SK-N-SH (cell line): ENCODE results near the gene HIRA. TPM values are rescaled to one million over a fixed set of nuclear protein-coding genes. Genes with fewer than 3 reads are reported as not detected.

Experiments
- CTCF ChIA-PET: fragments of 300-600, 350-600 bp; formaldehyde crosslinking; extraction: SDS; loops from one replicate; lab custom pipeline; 2021; lab: Yijun Ruan, JAX
- POLR2A ChIA-PET: fragments of 350-600 bp; sonication (Branson Sonifier 250); formaldehyde crosslinking; extraction: SDS; loops from one replicate; lab custom pipeline; 2020; ENCODE audit warnings: antibody characterized with exemption, inconsistent platforms; lab: Yijun Ruan, JAX
- DNase-seq: peaks from one replicate; pipeline ENCODE4 v3.0.0; 2012
- H2AFZ ChIP-seq: fragments of 200-600 bp; sonication (generic); 2 replicates; pipeline ENCODE4 v1.8.1; 2016; ENCODE audit warnings: antibody characterized with exemption, mild to moderate bottlenecking, low read depth
- H3F3A ChIP-seq: fragments of 200-600 bp; sonication (generic); replicated peaks from 2 replicates; pipeline ENCODE3; 2016; ENCODE audit warnings: antibody characterized with exemption, mild to moderate bottlenecking; ENCODE audit not compliant: insufficient read depth
- H3K27ac ChIP-seq, 2 experiments: fragments of 200-500 bp in 1 of 2; fragments of 200-600 bp in 1 of 2; sonication (Bioruptor generic) in 1 of 2; sonication (generic), shearing (Covaris generic) in 1 of 2; 2 replicates each; pipeline versions ENCODE4 v1.5.1 to v1.6.1; 2014 to 2016; ENCODE audit warnings: low read depth in 2 of 2, inconsistent platforms in 1 of 2, low read length in 1 of 2, mild to moderate bottlenecking in 1 of 2, mixed read lengths in 1 of 2
- H3K27me3 ChIP-seq: fragments of 200-600 bp; sonication (generic), shearing (Covaris generic); 2 replicates; pipeline ENCODE4 v1.6.1; 2016; ENCODE audit warnings: mixed run types; ENCODE audit not compliant: insufficient read depth
- H3K36me3 ChIP-seq, 2 experiments: fragments of 200-500 bp in 1 of 2; fragments of 200-600 bp in 1 of 2; sonication (Bioruptor generic) in 1 of 2; sonication (generic) in 1 of 2; replicated peaks in 1 of 2; 2 replicates each; pipeline versions ENCODE3 to v1.5.1; 2014 to 2016; ENCODE audit warnings: low read length in 1 of 2, mild to moderate bottlenecking in 1 of 2; ENCODE audit not compliant: insufficient read depth in 2 of 2, control insufficient read depth in 1 of 2
- H3K4me1 ChIP-seq, 2 experiments: fragments of 200-500 bp in 1 of 2; fragments of 200-600 bp in 1 of 2; sonication (Bioruptor generic) in 1 of 2; sonication (generic), shearing (Covaris generic) in 1 of 2; 2 replicates each; pipeline versions ENCODE4 v1.5.1 to v1.6.1; 2014 to 2016; ENCODE audit warnings: low read depth in 1 of 2, low read length in 1 of 2, mixed run types in 1 of 2; ENCODE audit not compliant: insufficient read depth in 2 of 2, control insufficient read depth in 1 of 2
- H3K4me2 ChIP-seq: fragments of 200-600 bp; sonication (generic), shearing (Covaris generic); 2 replicates; pipeline ENCODE4 v1.6.1; 2017; ENCODE audit warnings: mixed run types
- H3K4me3 ChIP-seq, 2 experiments: fragments of 200-500 bp in 1 of 2; fragments of 200-600 bp in 1 of 2; sonication (Bioruptor generic) in 1 of 2; sonication (generic), shearing (Covaris generic) in 1 of 2; 2 replicates each; pipeline versions ENCODE4 v1.5.1 to v1.8.1; 2014 to 2016; ENCODE audit warnings: low read depth in 2 of 2, inconsistent platforms in 1 of 2, low read length in 1 of 2, mild to moderate bottlenecking in 1 of 2, mixed read lengths in 1 of 2, moderate library complexity in 1 of 2
- H3K79me2 ChIP-seq: fragments of 200-600 bp; sonication (generic); 2 replicates; pipeline ENCODE4 v1.8.1; 2017; ENCODE audit warnings: mild to moderate bottlenecking; ENCODE audit not compliant: insufficient read depth
- H3K9ac ChIP-seq: fragments of 200-600 bp; sonication (generic); 2 replicates; pipeline ENCODE4 v1.6.1; 2017; ENCODE audit warnings: mixed run types
- H3K9me2 ChIP-seq: fragments of 200-600 bp; sonication (generic); 2 replicates; pipeline ENCODE4 v1.6.1; 2017; ENCODE audit warnings: mixed run types
- H3K9me3 ChIP-seq: fragments of 200-600 bp; sonication (generic); 2 replicates; pipeline ENCODE4 v1.6.1; 2017; ENCODE audit warnings: mixed run types, mild to moderate bottlenecking, moderate library complexity
- H4K20me1 ChIP-seq: fragments of 200-600 bp; sonication (generic); 2 replicates; pipeline ENCODE4 v1.6.1; 2017; ENCODE audit warnings: mild to moderate bottlenecking, mixed run types; ENCODE audit not compliant: insufficient read depth
- EP300 ChIP-seq, 2 experiments: IDR thresholded peaks; 2 replicates each; pipeline versions ENCODE4 v1.4.0 to v1.6.1; 2012; ENCODE audit warnings: borderline replicate concordance in 1 of 2, low read depth in 1 of 2, low read length in 1 of 2
- EZH2phosphoT487 ChIP-seq: fragments of 200-600 bp; sonication (generic); IDR thresholded peaks from 2 replicates; pipeline ENCODE4 v1.6.1; 2017; ENCODE audit warnings: low read depth, mixed run types, mild to moderate bottlenecking, antibody characterized with exemption, moderate library complexity, borderline replicate concordance
- FOSL2 ChIP-seq: IDR thresholded peaks from 2 replicates; pipeline ENCODE4 v1.4.0; 2012; ENCODE audit warnings: low read depth, mild to moderate bottlenecking, moderate library complexity, borderline replicate concordance
- FOXJ3 ChIP-seq: sonication (generic); formaldehyde crosslinking; IDR thresholded peaks from 2 replicates; pipeline ENCODE4 v1.5.1; 2020; ENCODE audit warnings: mild to moderate bottlenecking, missing genetic modification reagents
- FOXM1 ChIP-seq: IDR thresholded peaks from 2 replicates; pipeline ENCODE4 v1.4.0; 2012; ENCODE audit warnings: low read depth, mild to moderate bottlenecking
- GABPA ChIP-seq: IDR thresholded peaks from 2 replicates; pipeline ENCODE4 v1.4.0; 2012; ENCODE audit warnings: low read depth, mild to moderate bottlenecking
- GATA2 ChIP-seq: sonication (generic); formaldehyde crosslinking; IDR thresholded peaks from 2 replicates; pipeline ENCODE4 v1.5.0; 2020; ENCODE audit warnings: mild to moderate bottlenecking, missing genetic modification reagents
- JUND ChIP-seq: IDR thresholded peaks from 2 replicates; pipeline ENCODE4 v1.4.0; 2012
- MEF2A ChIP-seq: IDR thresholded peaks from 2 replicates; pipeline ENCODE4 v1.4.0; 2012; ENCODE audit warnings: low read depth, borderline replicate concordance
- MXI1 ChIP-seq: IDR thresholded peaks from 2 replicates; pipeline ENCODE4 v1.6.1; 2012; ENCODE audit warnings: mild to moderate bottlenecking, low read depth, low read length, improper control_type of control experiment
- NFIC ChIP-seq: IDR thresholded peaks from 2 replicates; pipeline ENCODE4 v1.4.0; 2012; ENCODE audit warnings: borderline replicate concordance
- NRF1 ChIP-seq: IDR thresholded peaks from 2 replicates; pipeline ENCODE4 v1.6.1; 2012; ENCODE audit warnings: low read depth, mild to moderate bottlenecking, low read length
- RAD21 ChIP-seq: IDR thresholded peaks from 2 replicates; pipeline ENCODE4 v1.6.1; 2012; ENCODE audit warnings: mild to moderate bottlenecking, low read length
- RCOR1 ChIP-seq: fragments of 150-350 bp; IDR thresholded peaks from 2 replicates; pipeline ENCODE4 v1.6.1; 2017; ENCODE audit warnings: antibody characterized with exemption, low read length
- REST ChIP-seq: IDR thresholded peaks from 2 replicates; pipeline ENCODE4 v1.6.1; 2012; ENCODE audit warnings: mild to moderate bottlenecking, low read depth, low read length, moderate library complexity
- RFX5 ChIP-seq: IDR thresholded peaks from 2 replicates; pipeline ENCODE4 v1.6.1; 2012; ENCODE audit warnings: mild to moderate bottlenecking, improper control_type of control experiment, low read length
- RXRA ChIP-seq: IDR thresholded peaks from 2 replicates; pipeline ENCODE4 v1.4.0; 2012; ENCODE audit warnings: low read depth, mild to moderate bottlenecking, borderline replicate concordance
- SMC3 ChIP-seq: IDR thresholded peaks from 2 replicates; pipeline ENCODE4 v1.6.1; 2012; ENCODE audit warnings: low read depth, low read length, improper control_type of control experiment
- TCF12 ChIP-seq: IDR thresholded peaks from 2 replicates; pipeline ENCODE4 v1.4.0; 2012
- TEAD4 ChIP-seq: IDR thresholded peaks from 2 replicates; pipeline ENCODE4 v1.4.0; 2012; ENCODE audit warnings: mild to moderate bottlenecking, borderline replicate concordance; ENCODE audit not compliant: insufficient read depth
- USF2 ChIP-seq: fragments of 150-350 bp; IDR thresholded peaks from 2 replicates; pipeline ENCODE4 v1.6.1; 2017; ENCODE audit warnings: antibody characterized with exemption, low read length, low read depth, borderline replicate concordance
- WGBS: methylation state at CpG from one replicate; pipeline ENCODE4 v1.1.6; 2017; ENCODE audit warnings: low lambda C conversion rate; 5-methylcytosine and 5-hydroxymethylcytosine counted together
- polyA plus RNA-seq, 3 experiments: library from polyadenylated mRNA; depleted of rRNA; stranded (reverse); fragments of >200 nt; gene quantifications; 2 replicates each; pipeline ENCODE4 v1.2.3, GENCODE V29; 2012
- TF ChIP-seq, protein P1 (sequence below): IDR thresholded peaks from 2 replicates; pipeline ENCODE4 v1.4.0; 2012; ENCODE audit warnings: low read depth
- TF ChIP-seq, protein P2 (sequence below): IDR thresholded peaks from 2 replicates; pipeline ENCODE4; 2012

HIRA gene
- polyA plus RNA-seq, 1 of the 3 experiments (the other 2 are of a cell fraction) = 21.0 TPM

DNA sequence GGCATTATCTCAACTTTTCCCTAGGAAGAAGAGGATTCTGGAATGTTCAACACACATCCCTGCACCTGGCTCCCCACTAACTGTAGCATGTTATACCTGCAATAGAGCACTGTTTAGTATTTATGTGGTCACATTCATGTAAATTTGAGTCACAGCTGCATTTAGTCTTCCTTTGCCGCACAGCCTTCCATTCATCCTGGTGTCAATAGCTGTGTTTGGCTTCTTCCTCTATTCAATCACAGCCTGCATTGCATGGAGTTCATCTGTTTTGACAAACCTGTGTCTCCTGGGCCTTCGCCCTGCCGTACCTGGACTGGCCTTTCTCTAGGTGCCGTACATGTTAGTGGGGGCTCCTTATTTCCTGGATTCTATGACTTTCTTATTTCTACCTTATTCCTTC lies 20.0 kb upstream of the HIRA start:
- POLR2A ChIA-PET = interaction anchor here (0.6 to 0.7 kb wide), 2 partner anchors 26 to 1424 kb away, joined by 3 read pairs; no protein-coding TSS in a partner anchor
- peaks cover 36 to 68% of the 10 kb centered on the region in 2 experiments for H3K36me3 ChIP-seq
- CTCF ChIA-PET = interaction anchor here (1.6 to 1.9 kb wide), 2 partner anchors 12 to 178 kb away, joined by 4 to 7 read pairs; no protein-coding TSS in a partner anchor

DNA sequence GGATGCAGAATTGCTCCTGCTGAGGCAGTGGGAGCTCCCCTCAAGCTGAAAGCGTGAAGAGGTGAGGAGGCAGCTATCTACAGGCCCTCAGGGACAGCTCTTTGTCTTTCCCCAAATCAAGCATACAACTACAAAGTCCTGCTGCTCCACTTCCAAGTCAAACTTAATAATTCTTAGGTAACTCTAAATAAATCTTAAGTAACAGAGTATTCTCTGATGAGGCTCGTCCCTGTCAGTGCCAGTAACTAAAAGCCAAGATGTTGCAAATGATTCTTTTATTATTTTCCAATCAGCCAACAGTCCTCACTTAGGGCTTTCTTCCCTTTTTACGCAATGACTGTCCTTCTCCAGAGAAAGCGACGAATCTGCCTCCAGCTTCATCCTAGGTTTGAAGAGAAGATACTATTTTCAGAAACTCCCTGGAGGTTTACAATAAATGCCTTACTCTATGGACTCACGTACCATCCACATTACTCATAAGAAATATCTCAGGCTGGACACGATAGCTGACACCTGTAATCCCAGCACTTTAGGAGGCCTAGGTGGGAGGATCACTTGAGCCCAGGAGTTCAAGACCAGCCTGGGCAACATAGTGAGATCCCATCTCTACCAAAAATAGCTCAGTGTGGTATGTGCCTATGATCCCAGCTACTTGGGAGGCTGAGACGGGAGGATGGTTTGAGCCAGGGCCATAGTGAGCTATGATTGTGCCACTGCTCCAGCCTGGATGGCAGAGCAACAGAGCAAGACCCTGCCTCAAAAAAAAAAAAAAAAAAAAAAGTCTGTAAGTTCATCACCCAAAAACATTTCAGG lies 19.0 kb upstream of the HIRA start:
- POLR2A ChIA-PET = interaction anchor here (0.7 kb wide), 1 partner anchor 1423 kb away, joined by 3 read pairs; no protein-coding TSS in a partner anchor

More for the DNA sequence above, 20.0 kb upstream of the HIRA start:
- H3K9me2 ChIP-seq = no peaks in the 10 kb centered on the region
- no peak overlapping the region for H3K4me3 ChIP-seq
- peaks cover 10% of the 10 kb centered on the region for H3K79me2 ChIP-seq
- no peak for DNase-seq
- no peak overlapping the region for H3K27ac ChIP-seq
- TF ChIP-seq RAD21 (no peak), FOSL2 (no peak), NFIC (no peak), MXI1 (no peak), EZH2phosphoT487 (no peak), MEF2A (no peak), RFX5 (no peak), USF2 (no peak), NRF1 (no peak), TEAD4 (no peak), FOXM1 (no peak), GABPA (no peak), FOXJ3 (CRISPR knock-in tag) (no peak), RXRA (no peak), GATA2 (CRISPR knock-in tag) (no peak), SMC3 (no peak), JUND (no peak), EP300 (IDR thresholded peaks at IDR 0.05; ENCODE audit: borderline replicate concordance in 1 of 2, low read depth in 1 of 2, low read length in 1 of 2) (no peak)
- TF ChIP-seq, protein P1, sequence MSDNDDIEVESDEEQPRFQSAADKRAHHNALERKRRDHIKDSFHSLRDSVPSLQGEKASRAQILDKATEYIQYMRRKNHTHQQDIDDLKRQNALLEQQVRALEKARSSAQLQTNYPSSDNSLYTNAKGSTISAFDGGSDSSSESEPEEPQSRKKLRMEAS = no peak
- TF ChIP-seq, protein P2, sequence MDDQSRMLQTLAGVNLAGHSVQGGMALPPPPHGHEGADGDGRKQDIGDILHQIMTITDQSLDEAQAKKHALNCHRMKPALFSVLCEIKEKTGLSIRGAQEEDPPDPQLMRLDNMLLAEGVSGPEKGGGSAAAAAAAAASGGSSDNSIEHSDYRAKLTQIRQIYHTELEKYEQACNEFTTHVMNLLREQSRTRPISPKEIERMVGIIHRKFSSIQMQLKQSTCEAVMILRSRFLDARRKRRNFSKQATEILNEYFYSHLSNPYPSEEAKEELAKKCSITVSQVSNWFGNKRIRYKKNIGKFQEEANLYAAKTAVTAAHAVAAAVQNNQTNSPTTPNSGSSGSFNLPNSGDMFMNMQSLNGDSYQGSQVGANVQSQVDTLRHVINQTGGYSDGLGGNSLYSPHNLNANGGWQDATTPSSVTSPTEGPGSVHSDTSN = no peak
- 94% methylated on average over 4 of the region's 4 CpGs for WGBS
- H3K9me3 ChIP-seq = no peaks in the 10 kb centered on the region
- peaks cover 9% of the 10 kb centered on the region for H3F3A ChIP-seq
- H4K20me1 ChIP-seq = no peaks in the 10 kb centered on the region
- no peaks in the 10 kb centered on the region for H3K27me3 ChIP-seq
- no peak overlapping the region for H2AFZ ChIP-seq
- H3K4me2 ChIP-seq = no peak overlapping the region
- H3K9ac ChIP-seq = no peak overlapping the region
- H3K4me1 ChIP-seq = peaks cover 0 to 15% of the 10 kb centered on the region in 2 experiments; a peak in 1 of 4 replicates

More for the DNA sequence above, 19.0 kb upstream of the HIRA start:
- no peak overlapping the region for H3K4me2 ChIP-seq
- H3K4me1 ChIP-seq = peaks cover 0 to 19% of the 10 kb centered on the region in 2 experiments; a peak in 1 of 4 replicates
- no peak overlapping the region for H3K9ac ChIP-seq
- H3K27me3 ChIP-seq = no peaks in the 10 kb centered on the region
- H3F3A ChIP-seq = peaks cover 9% of the 10 kb centered on the region
- H3K36me3 ChIP-seq = peaks cover 28 to 58% of the 10 kb centered on the region in 2 experiments
- no peak for DNase-seq
- TF ChIP-seq TCF12 = no peak
- TF ChIP-seq RCOR1 = no peak
- TF ChIP-seq REST = no peak
- H2AFZ ChIP-seq = no peak overlapping the region
- CTCF ChIA-PET = interaction anchor here (1.9 kb wide), 1 partner anchor 179 kb away, joined by 7 read pairs; no protein-coding TSS in a partner anchor
- H3K9me3 ChIP-seq = no peaks in the 10 kb centered on the region
- WGBS = 84% methylated on average over 8 of the region's 8 CpGs
- H4K20me1 ChIP-seq = no peaks in the 10 kb centered on the region
- H3K79me2 ChIP-seq = peaks cover 20% of the 10 kb centered on the region
- no peak overlapping the region for H3K4me3 ChIP-seq
- no peak overlapping the region for H3K27ac ChIP-seq
- H3K9me2 ChIP-seq = no peaks in the 10 kb centered on the region
